CD4-positive, CD25-positive, alpha-beta regulatory T cell (primary cell): ENCODE measurements around the gene CPXM1. TPM values are rescaled to one million over a fixed set of nuclear protein-coding genes. Genes with fewer than 3 reads are reported as not detected.

Experiments used
- ATAC-seq, 2 donors: fragments of 150-1000 bp; cut with Tn5 transposase; one replicate each; pipeline ENCODE4 v1.10.0; 2021; ENCODE audit warnings: low read depth in 2 of 2, moderate number of reproducible peaks in 2 of 2, moderate library complexity in 1 of 2
- DNase-seq, 3 donors: peaks; one replicate each; pipeline versions ENCODE4 v3.0.0 to v3.0.0-alpha.2; 2012 to 2022; ENCODE audit warnings: mixed read lengths in 1 of 3
- H3K27ac ChIP-seq: one replicate; pipeline ENCODE4 v1.7.0; 2013; ENCODE audit warnings: mild to moderate bottlenecking, low read length; ENCODE audit not compliant: insufficient read depth, poor library complexity, severe bottlenecking
- H3K27me3 ChIP-seq: one replicate; pipeline ENCODE4 v1.7.0; 2013; ENCODE audit warnings: low read length; ENCODE audit not compliant: control insufficient read depth, insufficient read depth
- H3K36me3 ChIP-seq: one replicate; pipeline ENCODE4 v1.7.0; 2013; ENCODE audit warnings: mild to moderate bottlenecking, low read length, moderate library complexity; ENCODE audit not compliant: control insufficient read depth, insufficient read depth
- H3K4me1 ChIP-seq: 2 replicates; pipeline ENCODE4 v1.7.0; 2013; ENCODE audit warnings: mild to moderate bottlenecking, low read length; ENCODE audit not compliant: insufficient read depth, control insufficient read depth, poor library complexity, severe bottlenecking
- H3K4me3 ChIP-seq: one replicate; pipeline ENCODE4 v1.7.0; 2013; ENCODE audit warnings: low read depth, mild to moderate bottlenecking, low read length, moderate library complexity
- H3K9me3 ChIP-seq, 2 experiments: 1 replicate in 1 of 2; 2 replicates in 1 of 2; pipeline ENCODE4 v1.7.0; 2013; ENCODE audit warnings: low read length in 2 of 2, mild to moderate bottlenecking in 1 of 2, moderate library complexity in 1 of 2; ENCODE audit not compliant: control insufficient read depth in 2 of 2
- H3K27ac Mint-ChIP-seq, 3 donors: one replicate each; pipeline ENCODE4 v1.8.0; 2020 to 2022; ENCODE audit warnings: mild to moderate bottlenecking in 3 of 3, mixed read lengths in 3 of 3, moderate library complexity in 2 of 3
- H3K27me3 Mint-ChIP-seq: one replicate; pipeline ENCODE4 v1.8.0; 2022; ENCODE audit warnings: mild to moderate bottlenecking, mixed read lengths
- H3K36me3 Mint-ChIP-seq: one replicate; pipeline ENCODE4 v1.8.0; 2020; ENCODE audit warnings: mixed read lengths
- H3K4me1 Mint-ChIP-seq, 4 donors: one replicate each; pipeline ENCODE4 v1.8.0; 2020 to 2022; ENCODE audit warnings: mixed read lengths in 4 of 4, mild to moderate bottlenecking in 1 of 4
- H3K4me3 Mint-ChIP-seq, 4 donors: one replicate each; pipeline ENCODE4 v1.8.0; 2020 to 2022; ENCODE audit warnings: mild to moderate bottlenecking in 4 of 4, mixed read lengths in 4 of 4, moderate library complexity in 3 of 4
- H3K9me3 Mint-ChIP-seq, 7 donors: one replicate each; pipeline ENCODE4 v1.8.0; 2020 to 2022; ENCODE audit warnings: mixed read lengths in 7 of 7, mild to moderate bottlenecking in 3 of 7, moderate library complexity in 2 of 7
- polyA plus RNA-seq, 4 donors: library from polyadenylated mRNA; unstranded; fragments of 300-500 nt; fragmentation: Illumina TruSeq; gene quantifications; one replicate each; pipeline ENCODE4 v1.2.3, GENCODE V29; 2021
- total RNA-seq: library from RNA; stranded (reverse); gene quantifications from one replicate; pipeline ENCODE4 v1.2.3, GENCODE V29; 2022

CPXM1 gene
- total and polyA plus RNA-seq, 5 donors from 2014 or later = 0.10 to 1.2 TPM; not detected in 3

GRCh38 chr20:2745060-2745910, 55.1 kb downstream of the CPXM1 start:
- ATAC-seq = no peak
- DNase-seq = no peak
- Mint-ChIP-seq H3K27ac (peak overlapping the region in 2 of 3 donors; percentile 53 to 61), H3K4me3 (no peak overlapping the region), H3K36me3 (no peaks in the 10 kb centered on the region), H3K4me1 (peaks cover 11 to 42% (median 36%) of the 10 kb centered on the region in 4 donors), H3K9me3 (no peaks in the 10 kb centered on the region), H3K27me3 (peaks cover 20% of the 10 kb centered on the region)
- Histone ChIP-seq H3K36me3 (no peaks in the 10 kb centered on the region), H3K4me1 (peaks cover 29% of the 10 kb centered on the region), H3K4me3 (no peak overlapping the region), H3K9me3 (no peaks in the 10 kb centered on the region), H3K27me3 (no peaks in the 10 kb centered on the region), H3K27ac (no peak overlapping the region)

Other genes with a start within 250 kb of the CPXM1 start
- 249 TPM for gene NOP56, start 148.0 kb downstream of the CPXM1 start, total RNA-seq
- gene NOP56, start 148.0 kb downstream of the CPXM1 start, polyA plus RNA-seq = 100 to 1,000 TPM in 3 of 4 donors, 10 to 100 TPM in 1; 91.8 to 106 (median 103) TPM
- gene IDH3B, start 136.4 kb downstream of the CPXM1 start, total RNA-seq = 113 TPM
- 100 to 1,000 TPM; 106 to 117 (median 110) TPM for gene IDH3B, start 136.4 kb downstream of the CPXM1 start, polyA plus RNA-seq
- gene EBF4, start 107.8 kb downstream of the CPXM1 start, total RNA-seq = 1.8 TPM
- gene EBF4, start 107.8 kb downstream of the CPXM1 start, polyA plus RNA-seq = under 1 TPM in 2 of 4 donors, not detected in 2; 0.36 to 0.76 TPM
- gene C20orf141, start 14.4 kb upstream of the CPXM1 start, total RNA-seq = not detected
- gene C20orf141, start 14.4 kb upstream of the CPXM1 start, polyA plus RNA-seq = not detected
- gene TMEM239, start 15.7 kb upstream of the CPXM1 start, total RNA-seq = not detected
- gene TMEM239, start 15.7 kb upstream of the CPXM1 start, polyA plus RNA-seq = not detected
- 47.2 TPM for gene PCED1A, start 40.0 kb upstream of the CPXM1 start, total RNA-seq
- gene PCED1A, start 40.0 kb upstream of the CPXM1 start, polyA plus RNA-seq = 10 to 100 TPM; 17.8 to 24.9 (median 19.5) TPM
- 53.9 TPM for gene VPS16, start 40.1 kb upstream of the CPXM1 start, total RNA-seq
- gene VPS16, start 40.1 kb upstream of the CPXM1 start, polyA plus RNA-seq = 10 to 100 TPM; 30.6 to 35.3 (median 30.9) TPM
- gene PTPRA, start 72.9 kb upstream of the CPXM1 start, total RNA-seq = 103 TPM
- 10 to 100 TPM; 26.2 to 35.5 (median 32.3) TPM for gene PTPRA, start 72.9 kb upstream of the CPXM1 start, polyA plus RNA-seq
- 1.9 TPM for gene GNRH2, start 243.0 kb upstream of the CPXM1 start, total RNA-seq
- gene GNRH2, start 243.0 kb upstream of the CPXM1 start, polyA plus RNA-seq = not detected
- gene MRPS26, start 245.4 kb upstream of the CPXM1 start, total RNA-seq = 17.6 TPM
- 10 to 100 TPM; 69.6 to 78.8 (median 72.7) TPM for gene MRPS26, start 245.4 kb upstream of the CPXM1 start, polyA plus RNA-seq